Superior temporal gyrus (tissue), 1 donor: ENCODE data around the gene MIAT.

Experiments used
- DNase-seq: peaks from one replicate; pipeline ENCODE4 v3.0.0-alpha.2; 2016; ENCODE audit errors: extremely low spot score

The MIAT gene

GRCh38 chr22:26669060-26669481, 11.7 kb downstream of the MIAT start:
- DNase-seq: no peak

GRCh38 chr22:26670459-26670858, 13.1 kb downstream of the MIAT start:
- DNase-seq: no peak

GRCh38 chr22:26671317-26672059, 14.1 kb downstream of the MIAT start:
- no peak for DNase-seq

- no peak for DNase-seq
Measured at GRCh38 chr22:26672060-26672471, 14.7 kb downstream of the MIAT start.

GRCh38 chr22:26672590-26673468, 15.4 kb downstream of the MIAT start:
- DNase-seq: peak; percentile 95

- DNase-seq: no peak
Measured at GRCh38 chr22:26673486-26673885, 16.1 kb downstream of the MIAT start.

GRCh38 chr22:26674211-26675190, 17.1 kb downstream of the MIAT start:
- no peak for DNase-seq

- no peak for DNase-seq
Measured at GRCh38 chr22:26675687-26676268, 18.4 kb downstream of the MIAT start.

GRCh38 chr22:26677217-26677616, 19.8 kb downstream of the MIAT start:
- no peak for DNase-seq

GRCh38 chr22:26679003-26679629, 21.7 kb downstream of the MIAT start:
- peak; percentile 87 for DNase-seq

GRCh38 chr22:26680485-26680884, 23.1 kb downstream of the MIAT start:
- no peak for DNase-seq

GRCh38 chr22:26681395-26681821, 24.0 kb downstream of the MIAT start:
- DNase-seq: no peak

- DNase-seq: no peak
Measured at GRCh38 chr22:26684168-26684567, 26.8 kb downstream of the MIAT start.

- DNase-seq: no peak
Measured at GRCh38 chr22:26685601-26686000, 28.2 kb downstream of the MIAT start.

GRCh38 chr22:26687439-26687838, 30.1 kb downstream of the MIAT start:
- no peak for DNase-seq

GRCh38 chr22:26689513-26690301, 32.3 kb downstream of the MIAT start:
- DNase-seq: no peak

- no peak for DNase-seq
Measured at GRCh38 chr22:26690654-26691376, 33.4 kb downstream of the MIAT start.

GRCh38 chr22:26691377-26691716, 34.0 kb downstream of the MIAT start:
- DNase-seq: no peak

GRCh38 chr22:26692215-26692614, 34.8 kb downstream of the MIAT start:
- no peak for DNase-seq
